Spleen (tissue), 11 donors: ENCODE data around the gene CNTNAP1. TPM values are rescaled to one million over a fixed set of nuclear protein-coding genes. Genes with fewer than 3 reads are reported as not detected.

Source experiments
- DNase-seq: peaks from one replicate; pipeline ENCODE4 v3.0.0-alpha.2; 2020
- H3K27ac ChIP-seq, 8 donors: fragments of 200-600 bp; sonication (generic) in 7 of 8; 1 replicate in 4 of 8; 2 replicates in 4 of 8; pipeline versions ENCODE4 v1.5.0 to v1.8.0; 2016 to 2021; ENCODE audit warnings: inconsistent platforms in 4 of 8, mild to moderate bottlenecking in 4 of 8, moderate library complexity in 1 of 8
- H3K27me3 ChIP-seq, 7 donors: fragments of 200-600 bp; sonication (generic) in 6 of 7; replicated peaks in 1 of 7; 1 replicate in 4 of 7; 2 replicates in 3 of 7; pipeline versions ENCODE4 v1.5.0 to v1.8.0; 2016 to 2021; ENCODE audit warnings: inconsistent platforms in 3 of 7, mild to moderate bottlenecking in 1 of 7
- H3K36me3 ChIP-seq, 6 donors: fragments of 200-600 bp; sonication (generic) in 5 of 6; 1 replicate in 4 of 6; 2 replicates in 2 of 6; pipeline versions ENCODE4 v1.5.0 to v1.8.0; 2016 to 2021; ENCODE audit warnings: inconsistent platforms in 2 of 6
- H3K4me1 ChIP-seq, 6 donors: fragments of 200-600 bp; sonication (generic) in 5 of 6; 1 replicate in 3 of 6; 2 replicates in 3 of 6; pipeline versions ENCODE4 v1.5.0 to v1.8.0; 2016 to 2021; ENCODE audit warnings: inconsistent platforms in 3 of 6
- H3K4me3 ChIP-seq, 8 donors: fragments of 200-600 bp; sonication (generic) in 7 of 8; 1 replicate in 4 of 8; 2 replicates in 4 of 8; pipeline versions ENCODE4 v1.5.0 to v1.8.0; 2016 to 2021; ENCODE audit warnings: inconsistent platforms in 4 of 8, mild to moderate bottlenecking in 4 of 8, moderate library complexity in 2 of 8
- H3K9me3 ChIP-seq, 8 donors: fragments of 200-600 bp; sonication (generic) in 7 of 8; 1 replicate in 4 of 8; 2 replicates in 4 of 8; pipeline versions ENCODE4 v1.5.0 to v1.8.0; 2016 to 2021; ENCODE audit warnings: inconsistent platforms in 4 of 8
- CTCF ChIP-seq, 11 experiments: fragments of 200-600 bp in 7 of 11; fragments of 450-650 bp in 4 of 11; sonication (generic) in 4 of 11; IDR thresholded peaks in 8 of 11; conservative IDR thresholded peaks in 3 of 11; 1 replicate in 7 of 11; 2 replicates in 4 of 11; pipeline versions ENCODE4 v1.4.0 to v1.8.0; 2016 to 2021; ENCODE audit warnings: antibody characterized with exemption in 11 of 11, inconsistent platforms in 4 of 11, mild to moderate bottlenecking in 1 of 11
- POLR2A ChIP-seq, 3 donors: fragments of 450-650 bp; IDR thresholded peaks; one replicate each; pipeline ENCODE4 v1.5.1; 2017; ENCODE audit warnings: antibody characterized with exemption in 3 of 3, mild to moderate bottlenecking in 1 of 3
- POLR2AphosphoS5 ChIP-seq, 3 donors: sonication (generic); formaldehyde crosslinking; IDR thresholded peaks; one replicate each; pipeline ENCODE4 v1.5.1; 2017; ENCODE audit warnings: antibody characterized with exemption in 3 of 3
- WGBS, 5 donors: extraction: QIAGEN DNeasy Blood & Tissue Kit in 3 of 5; methylation state at CpG; one replicate each; pipeline versions ENCODE4 v1.1.5 to v1.1.7; 2013 to 2018; 5-methylcytosine and 5-hydroxymethylcytosine counted together
- intact Hi-C: fragments of 100-400 bp; cut with DNase I; formaldehyde crosslinking; loops from one replicate; pipeline ENCODE4 v1.15.0; 2023; ENCODE audit warnings: low total_unique reads
- polyA plus RNA-seq, 3 donors: library from polyadenylated mRNA; stranded (reverse); fragments of 200-250 nt; gene quantifications; one replicate each; pipeline ENCODE4 v1.2.1, GENCODE V29; 2013
- total RNA-seq, 7 donors: library from RNA; depleted of rRNA in 3 of 7; stranded (reverse); fragments of >200 nt in 3 of 7; fragmentation: NEBNext Ultra II Directional in 4 of 7; extraction: Animal tissue kit (Norgen Biotek cat#: 25700) in 4 of 7; gene quantifications; one replicate each; pipeline versions ENCODE4 v1.1.0 to v1.2.1, GENCODE V29; 2016 to 2021
- donor health status: healthy with polysubstance abuse.
- donor health status: DM: no; HTN: no; CAD: no; lungs with moderate emphysema.
- donor health status: DM: no; HTN: no; CAD: no.
- donor health status: Bipolar disorder and iron deficiency.
- donor health status: healthy.
- donor health status: DM: no; HTN: no; CAD: no.
- donor health status: DM: yes; HTN: yes; CAD: no.

The CNTNAP1 gene
- total and polyA plus RNA-seq, 10 donors = 1.1 to 11.2 (median 4.3) TPM

GRCh38 chr17:42680331-42680808 is 2.0 kb upstream of the CNTNAP1 start:
- H3K4me1 ChIP-seq = peaks cover 52 to 88% (median 83%) of the 10 kb centered on the region in 6 donors
- TF ChIP-seq POLR2A (IDR thresholded peaks at IDR 0.05) = no peak
- TF ChIP-seq CTCF (IDR thresholded peaks at IDR 0.05 in 8 of 11, conservative IDR thresholded peaks at IDR 0.05 in 3 of 11) = no peak
- no peak for TF ChIP-seq POLR2AphosphoS5 (IDR thresholded peaks at IDR 0.05)
- no peak for DNase-seq
- H3K27ac ChIP-seq = peak overlapping the region; percentile 58 to 96 (median 94)
- H3K36me3 ChIP-seq = peaks cover 0 to 5% (median 0%) of the 10 kb centered on the region in 6 donors
- intact Hi-C loops = no loop called here
- 56 to 79% (median 69%) methylated on average over 14 to 20 of the region's 20 CpGs for WGBS, 5 donors
- no peaks in the 10 kb centered on the region for H3K9me3 ChIP-seq
- H3K27me3 ChIP-seq = peaks cover 0 to 70% (median 20%) of the 10 kb centered on the region in 7 donors
- peak overlapping the region in 7 of 8 donors; percentile 38 to 90 (median 79) for H3K4me3 ChIP-seq

GRCh38 chr17:42682722-42683403 is 532 bp downstream of the CNTNAP1 start:
- TF ChIP-seq CTCF (IDR thresholded peaks at IDR 0.05 in 8 of 11, conservative IDR thresholded peaks at IDR 0.05 in 3 of 11) = no peak
- peak in 2 of 3 donors; percentile 32 to 55 for TF ChIP-seq POLR2AphosphoS5 (IDR thresholded peaks at IDR 0.05)
- no peak for TF ChIP-seq POLR2A (IDR thresholded peaks at IDR 0.05)
- Histone ChIP-seq H3K4me1 (peaks cover 35 to 64% (median 60%) of the 10 kb centered on the region in 6 donors), H3K9me3 (no peaks in the 10 kb centered on the region), H3K4me3 (peak overlapping the region; percentile 21 to 68 (median 35)), H3K36me3 (peaks cover 0 to 19% (median 0%) of the 10 kb centered on the region in 6 donors), H3K27ac (peak overlapping the region in 7 of 8 donors; percentile 46 to 75 (median 69)), H3K27me3 (peaks cover 0 to 65% (median 6%) of the 10 kb centered on the region in 7 donors)
- 1 to 8% (median 2%) methylated on average over 25 to 34 of the region's 34 CpGs for WGBS, 5 donors
- intact Hi-C loops = no loop called here
- no peak for DNase-seq

- Histone ChIP-seq H3K27ac (peak overlapping the region in 3 of 8 donors; percentile 69 to 75 (median 71)), H3K36me3 (peaks cover 0 to 19% (median 0%) of the 10 kb centered on the region in 6 donors), H3K4me3 (peak overlapping the region in 4 of 8 donors; percentile 35 to 68 (median 38)), H3K27me3 (peaks cover 0 to 65% (median 6%) of the 10 kb centered on the region in 7 donors), H3K4me1 (peaks cover 32 to 58% (median 55%) of the 10 kb centered on the region in 6 donors), H3K9me3 (no peaks in the 10 kb centered on the region)
- DNase-seq = no peak
- TF ChIP-seq POLR2AphosphoS5 (IDR thresholded peaks at IDR 0.05) = peak in 1 of 3 donors; percentile 14
- TF ChIP-seq CTCF (IDR thresholded peaks at IDR 0.05 in 8 of 11, conservative IDR thresholded peaks at IDR 0.05 in 3 of 11) = no peak
- TF ChIP-seq POLR2A (IDR thresholded peaks at IDR 0.05) = no peak
- WGBS, 5 donors = 12 to 31% (median 14%) methylated on average over 23 to 25 of the region's 25 CpGs
- intact Hi-C loops = no loop called here
These were observed 1.2 kb downstream of the CNTNAP1 start for GRCh38 chr17:42683407-42684034.
